Thyroid gland (tissue), 4 donors: Measurements from ENCODE around the gene BLOC1S6.

Experiments
- POLR2A ChIP-seq, 2 donors: fragments of 450-650 bp; IDR thresholded peaks; one replicate each; pipeline ENCODE4 v1.6.1; 2017; ENCODE audit warnings: antibody characterized with exemption in 2 of 2, mild to moderate bottlenecking in 2 of 2, moderate library complexity in 1 of 2
- TF ChIP-seq, protein P1 (sequence below), 6 experiments: fragments of 200-600 bp in 3 of 6; fragments of 450-650 bp in 3 of 6; sonication (generic) in 3 of 6; IDR thresholded peaks; one replicate each; pipeline ENCODE4 v1.5.1; 2016 to 2019; ENCODE audit warnings: antibody characterized with exemption in 6 of 6, mild to moderate bottlenecking in 2 of 6, inconsistent platforms in 1 of 6, moderate library complexity in 1 of 6

DNA sequence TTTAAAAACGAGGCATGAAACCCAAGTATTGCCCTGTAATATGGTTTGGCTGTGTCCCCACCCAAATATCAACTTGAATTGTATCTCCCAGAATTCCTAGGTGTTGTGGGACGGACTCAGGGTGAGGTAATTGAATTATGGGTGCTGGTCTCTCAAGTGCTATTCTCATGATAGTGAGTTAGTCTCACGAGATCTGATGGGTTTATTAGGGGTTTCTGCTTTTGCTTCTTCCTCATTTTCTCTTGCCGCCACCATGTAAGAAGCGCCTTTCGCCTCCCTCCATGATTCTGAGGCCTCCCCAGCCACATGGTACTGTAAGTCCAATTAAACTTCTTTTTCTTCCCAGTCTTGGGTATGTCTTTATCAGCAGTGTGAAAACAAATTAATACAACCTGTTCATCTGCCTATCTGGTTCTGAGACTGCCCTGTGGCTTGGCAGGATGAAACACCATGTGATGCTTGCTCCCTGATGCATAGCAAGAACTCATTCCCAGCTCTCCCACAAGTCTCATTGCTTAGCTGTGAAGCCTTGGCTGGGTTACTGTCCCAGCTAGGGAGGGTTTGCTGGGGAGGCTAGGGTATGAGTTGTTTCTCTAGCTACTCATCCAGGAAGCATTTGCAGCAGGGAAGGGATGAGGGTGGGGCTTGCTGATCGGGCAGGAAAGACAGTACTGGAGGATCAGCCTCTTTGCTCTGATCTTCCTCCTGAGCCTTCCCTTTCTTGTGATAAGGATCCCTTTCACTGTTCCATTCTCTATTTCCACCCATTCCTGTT lies 43.9 kb downstream of the BLOC1S6 start:
- TF ChIP-seq, protein P1, sequence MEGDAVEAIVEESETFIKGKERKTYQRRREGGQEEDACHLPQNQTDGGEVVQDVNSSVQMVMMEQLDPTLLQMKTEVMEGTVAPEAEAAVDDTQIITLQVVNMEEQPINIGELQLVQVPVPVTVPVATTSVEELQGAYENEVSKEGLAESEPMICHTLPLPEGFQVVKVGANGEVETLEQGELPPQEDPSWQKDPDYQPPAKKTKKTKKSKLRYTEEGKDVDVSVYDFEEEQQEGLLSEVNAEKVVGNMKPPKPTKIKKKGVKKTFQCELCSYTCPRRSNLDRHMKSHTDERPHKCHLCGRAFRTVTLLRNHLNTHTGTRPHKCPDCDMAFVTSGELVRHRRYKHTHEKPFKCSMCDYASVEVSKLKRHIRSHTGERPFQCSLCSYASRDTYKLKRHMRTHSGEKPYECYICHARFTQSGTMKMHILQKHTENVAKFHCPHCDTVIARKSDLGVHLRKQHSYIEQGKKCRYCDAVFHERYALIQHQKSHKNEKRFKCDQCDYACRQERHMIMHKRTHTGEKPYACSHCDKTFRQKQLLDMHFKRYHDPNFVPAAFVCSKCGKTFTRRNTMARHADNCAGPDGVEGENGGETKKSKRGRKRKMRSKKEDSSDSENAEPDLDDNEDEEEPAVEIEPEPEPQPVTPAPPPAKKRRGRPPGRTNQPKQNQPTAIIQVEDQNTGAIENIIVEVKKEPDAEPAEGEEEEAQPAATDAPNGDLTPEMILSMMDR (IDR thresholded peaks at IDR 0.05), result no peak
- no peak for TF ChIP-seq POLR2A (IDR thresholded peaks at IDR 0.05)
